ENCODE data around the gene ANK2. TPM values are rescaled to one million over a fixed set of nuclear protein-coding genes. Genes with fewer than 3 reads are reported as not detected.

Gene ANK2
- total RNA-seq, 2 experiments from 2014 or later: 0.38 to 4.0 TPM

- intact Hi-C loops (cut with micrococcal nuclease; ENCODE audit: unreplicated experiment): no loop called here
- H3K36me3 ChIP-seq (ENCODE audit: insufficient read depth, low read length): no peaks in the 10 kb centered on the region
- no peak overlapping the region for H3K4me3 ChIP-seq (ENCODE audit: low read depth, low read length, poor library complexity, severe bottlenecking)
- H3K27ac ChIP-seq (ENCODE audit: low read depth, low read length, poor library complexity, severe bottlenecking): no peak overlapping the region
- H3K4me1 ChIP-seq (ENCODE audit: insufficient read depth, low read length, poor library complexity, severe bottlenecking): no peaks in the 10 kb centered on the region
- ChIA-PET POLR2A (interaction anchor here (0.6 kb wide), 1 partner anchor 469 kb away, joined by 3 read pairs; no protein-coding TSS in a partner anchor), CTCF (ENCODE audit: unreplicated experiment) (no interaction called here)
- TF ChIP-seq EZH2phosphoT487 (IDR thresholded peaks at IDR 0.05; ENCODE audit: borderline replicate concordance, low read depth, low read length) (no peak), CTCF (conservative IDR thresholded peaks at IDR 0.05; ENCODE audit: low read length) (no peak)
- H3K4me2 ChIP-seq (ENCODE audit: low read length): no peak overlapping the region
- no peaks in the 10 kb centered on the region for H3K9me2 ChIP-seq (ENCODE audit: insufficient read depth, low read length)
- BruUV-seq (replicated peaks): no TSS peak
- no peaks in the 10 kb centered on the region for H4K20me1 ChIP-seq (ENCODE audit: insufficient read depth, low read length)
- H3K79me2 ChIP-seq (ENCODE audit: insufficient read depth, low read depth, low read length): no peaks in the 10 kb centered on the region
- DNase-seq (ENCODE audit: low spot score): no peak
- no peaks in the 10 kb centered on the region for H3K9me3 ChIP-seq (ENCODE audit: low read length)
- no peak overlapping the region for H2AFZ ChIP-seq (ENCODE audit: low read length)
These were observed 315.9 kb downstream of the ANK2 start for GRCh38 chr4:113365377-113365776.

GRCh38 chr4:113368056-113368455 is 318.6 kb downstream of the ANK2 start:
- intact Hi-C loops (cut with micrococcal nuclease; ENCODE audit: unreplicated experiment): no loop called here
- no peak for DNase-seq (ENCODE audit: low spot score)
- Histone ChIP-seq H2AFZ (ENCODE audit: low read length) (no peak overlapping the region), H3K36me3 (ENCODE audit: insufficient read depth, low read length) (no peaks in the 10 kb centered on the region), H3K9me3 (ENCODE audit: low read length) (no peaks in the 10 kb centered on the region), H4K20me1 (ENCODE audit: insufficient read depth, low read length) (no peaks in the 10 kb centered on the region), H3K9me2 (ENCODE audit: insufficient read depth, low read length) (no peaks in the 10 kb centered on the region), H3K79me2 (ENCODE audit: insufficient read depth, low read depth, low read length) (no peaks in the 10 kb centered on the region), H3K4me1 (ENCODE audit: insufficient read depth, low read length, poor library complexity, severe bottlenecking) (no peaks in the 10 kb centered on the region), H3K27ac (ENCODE audit: low read depth, low read length, poor library complexity, severe bottlenecking) (no peak overlapping the region), H3K4me2 (ENCODE audit: low read length) (no peak overlapping the region), H3K4me3 (ENCODE audit: low read depth, low read length, poor library complexity, severe bottlenecking) (no peak overlapping the region)
- CTCF ChIA-PET (ENCODE audit: unreplicated experiment): no interaction called here
- BruUV-seq (replicated peaks): no TSS peak
- POLR2A ChIA-PET: no interaction called here
- TF ChIP-seq EZH2phosphoT487 (IDR thresholded peaks at IDR 0.05; ENCODE audit: borderline replicate concordance, low read depth, low read length): no peak
- no peak for TF ChIP-seq CTCF (conservative IDR thresholded peaks at IDR 0.05; ENCODE audit: low read length)

GRCh38 chr4:113371111-113371510 is 321.7 kb downstream of the ANK2 start:
- Histone ChIP-seq H4K20me1 (ENCODE audit: insufficient read depth, low read length) (no peaks in the 10 kb centered on the region), H2AFZ (ENCODE audit: low read length) (no peak overlapping the region), H3K36me3 (ENCODE audit: insufficient read depth, low read length) (no peaks in the 10 kb centered on the region), H3K79me2 (ENCODE audit: insufficient read depth, low read depth, low read length) (no peaks in the 10 kb centered on the region), H3K9me2 (ENCODE audit: insufficient read depth, low read length) (no peaks in the 10 kb centered on the region), H3K4me3 (ENCODE audit: low read depth, low read length, poor library complexity, severe bottlenecking) (no peak overlapping the region), H3K4me2 (ENCODE audit: low read length) (no peak overlapping the region), H3K27ac (ENCODE audit: low read depth, low read length, poor library complexity, severe bottlenecking) (no peak overlapping the region), H3K4me1 (ENCODE audit: insufficient read depth, low read length, poor library complexity, severe bottlenecking) (no peaks in the 10 kb centered on the region), H3K9me3 (ENCODE audit: low read length) (no peaks in the 10 kb centered on the region)
- intact Hi-C loops (cut with micrococcal nuclease; ENCODE audit: unreplicated experiment): no loop called here
- TF ChIP-seq EZH2phosphoT487 (IDR thresholded peaks at IDR 0.05; ENCODE audit: borderline replicate concordance, low read depth, low read length) (no peak), CTCF (conservative IDR thresholded peaks at IDR 0.05; ENCODE audit: low read length) (no peak)
- no TSS peak for BruUV-seq (replicated peaks)
- DNase-seq (ENCODE audit: low spot score): no peak
- CTCF ChIA-PET (ENCODE audit: unreplicated experiment): no interaction called here
- POLR2A ChIA-PET: no interaction called here
